CD4-positive, alpha-beta T cell treated with Interleukin-4 for 1 hour (primary cell): ENCODE data around the gene SASS6.

Experiments used
- DNase-seq, 2 donors: peaks; one replicate each; pipeline ENCODE4 v3.0.0-alpha.2; 2020 to 2022

Gene SASS6, protein sequence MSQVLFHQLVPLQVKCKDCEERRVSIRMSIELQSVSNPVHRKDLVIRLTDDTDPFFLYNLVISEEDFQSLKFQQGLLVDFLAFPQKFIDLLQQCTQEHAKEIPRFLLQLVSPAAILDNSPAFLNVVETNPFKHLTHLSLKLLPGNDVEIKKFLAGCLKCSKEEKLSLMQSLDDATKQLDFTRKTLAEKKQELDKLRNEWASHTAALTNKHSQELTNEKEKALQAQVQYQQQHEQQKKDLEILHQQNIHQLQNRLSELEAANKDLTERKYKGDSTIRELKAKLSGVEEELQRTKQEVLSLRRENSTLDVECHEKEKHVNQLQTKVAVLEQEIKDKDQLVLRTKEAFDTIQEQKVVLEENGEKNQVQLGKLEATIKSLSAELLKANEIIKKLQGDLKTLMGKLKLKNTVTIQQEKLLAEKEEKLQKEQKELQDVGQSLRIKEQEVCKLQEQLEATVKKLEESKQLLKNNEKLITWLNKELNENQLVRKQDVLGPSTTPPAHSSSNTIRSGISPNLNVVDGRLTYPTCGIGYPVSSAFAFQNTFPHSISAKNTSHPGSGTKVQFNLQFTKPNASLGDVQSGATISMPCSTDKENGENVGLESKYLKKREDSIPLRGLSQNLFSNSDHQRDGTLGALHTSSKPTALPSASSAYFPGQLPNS

DNA sequence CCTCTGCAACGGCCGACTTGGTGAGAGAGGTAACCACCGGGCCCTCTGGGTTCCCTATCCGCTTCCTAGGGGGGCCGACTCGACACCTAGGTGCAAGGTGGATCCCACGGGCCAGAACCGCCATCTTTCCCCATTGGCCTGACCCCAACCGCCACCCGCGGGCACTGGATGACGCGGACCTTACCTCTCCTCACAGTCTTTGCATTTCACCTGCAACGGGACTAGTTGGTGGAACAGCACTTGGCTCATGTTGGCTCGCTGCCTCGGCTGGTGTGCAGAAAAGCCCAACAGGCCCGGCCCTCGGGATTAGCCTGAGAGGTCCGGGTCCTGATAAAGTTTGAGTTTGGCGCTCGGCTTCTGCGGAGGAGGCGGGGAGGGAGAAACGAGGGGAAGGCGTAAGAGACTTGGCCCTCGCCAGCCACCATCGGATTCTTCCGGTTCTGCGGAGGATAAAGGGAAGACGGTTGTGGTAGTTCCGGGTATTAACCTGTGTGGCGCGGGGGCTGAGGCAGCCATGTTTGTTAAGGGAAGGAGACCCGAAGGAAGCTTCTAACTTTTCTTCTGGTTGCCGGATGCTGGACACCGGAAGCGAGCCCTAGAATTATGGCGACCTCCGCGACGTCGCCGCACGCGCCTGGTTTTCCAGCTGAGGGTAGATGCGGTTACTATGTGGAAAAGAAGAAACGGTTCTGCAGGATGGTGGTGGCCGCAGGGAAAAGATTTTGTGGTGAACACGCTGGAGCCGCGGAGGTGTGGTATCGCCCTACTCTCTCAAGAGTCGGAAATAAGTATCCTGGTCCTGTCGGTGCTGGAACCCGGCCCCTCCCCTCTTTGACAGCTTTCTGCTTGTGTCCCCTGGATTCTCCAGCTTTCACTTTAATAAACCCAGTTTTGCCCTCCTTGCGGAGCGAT lies at the start of gene SASS6, which contains the start of gene TRMT13:
TSS of gene SASS6 (minus strand) at position 365 of the 912 bp plus-strand sequence. CDS start at position 249, 116 bp downstream.
TSS of gene TRMT13 (plus strand) at position 598 of the 912 bp plus-strand sequence. CDS start at position 604, 6 bp downstream.
- peak; percentile 96 to 97 for DNase-seq

- DNase-seq, result no peak
Measured at GRCh38 chr1:100178091-100178490, 45.4 kb upstream of the SASS6 start, which contains the start of gene LRRC39. Gene LRRC39 (minus strand): TSS chr1:100178256. CDS start chr1:100168516, 9,740 bp downstream.

DNA sequence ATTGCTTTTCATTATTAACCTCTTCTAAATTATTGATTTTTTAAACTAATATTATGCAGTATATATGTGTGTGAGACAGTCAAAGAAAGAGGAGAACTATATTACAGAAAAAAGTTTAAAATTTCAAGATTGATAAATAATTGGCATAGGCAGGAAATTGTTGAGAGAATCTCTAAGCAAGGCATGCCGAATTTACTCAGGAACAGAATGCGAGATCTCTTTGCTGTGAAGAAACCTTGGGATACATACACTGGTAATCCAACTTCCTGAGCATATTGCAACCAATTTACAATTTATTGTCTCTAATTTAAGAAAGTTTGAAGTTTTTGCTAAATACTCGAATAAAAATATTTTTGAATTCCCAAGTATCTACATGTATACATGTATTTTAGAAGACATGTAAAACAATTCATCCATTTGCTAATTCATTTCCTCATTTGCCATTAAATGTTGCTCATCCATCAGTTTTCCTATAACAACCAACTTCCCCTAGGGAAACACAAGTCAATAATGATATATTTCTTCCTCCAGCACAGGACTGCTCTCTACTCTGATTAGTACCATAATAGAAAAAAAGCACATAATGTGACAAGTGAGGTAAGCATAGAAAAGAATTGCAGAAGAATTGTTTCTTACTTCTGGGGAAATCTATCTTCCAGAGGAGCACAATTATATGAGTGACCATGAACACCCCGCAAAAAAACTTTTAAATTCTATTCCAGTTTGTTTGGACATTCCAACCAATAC lies 44.7 kb upstream of the SASS6 start:
- no peak for DNase-seq

DNA sequence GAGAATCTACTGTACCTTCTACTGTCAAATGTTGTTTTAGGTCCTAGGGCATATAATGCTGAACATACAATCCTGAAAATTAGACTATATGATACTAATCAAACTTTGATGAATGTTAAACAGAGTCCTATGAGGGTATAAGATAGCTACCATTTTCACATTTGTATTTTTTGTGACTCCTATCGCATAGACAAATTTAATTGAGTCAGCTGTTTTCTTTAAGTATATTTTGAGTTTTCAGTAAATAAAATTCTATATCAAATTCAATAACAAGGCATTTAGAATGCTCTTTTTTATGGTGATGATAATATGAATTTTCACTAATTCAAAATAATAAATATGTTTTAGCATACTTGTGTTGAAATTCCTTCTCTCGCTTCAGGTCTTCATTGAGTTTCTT lies 35.3 kb upstream of the SASS6 start:
- no peak for DNase-seq

DNA sequence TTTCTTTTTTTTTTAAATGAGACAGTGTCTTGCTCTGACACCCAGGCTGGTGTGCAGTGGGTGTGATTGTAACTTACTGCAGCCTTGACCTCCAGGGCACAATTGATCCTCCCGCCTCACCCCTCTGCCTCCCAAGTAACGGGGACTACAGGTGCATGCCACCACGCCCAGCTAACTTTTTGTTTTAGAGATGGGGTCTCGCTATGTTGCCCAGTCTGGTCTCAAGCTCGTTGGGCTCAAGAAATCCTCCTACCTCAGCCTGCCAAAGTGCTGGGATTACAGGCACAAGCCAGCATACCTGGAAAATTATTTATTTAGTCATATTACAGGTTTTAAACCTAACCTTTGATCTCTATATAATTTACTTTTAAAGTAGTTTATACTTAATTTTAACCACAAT lies 32.0 kb upstream of the SASS6 start:
- DNase-seq, result no peak

GRCh38 chr1:100164216-100164615 lies 31.5 kb upstream of the SASS6 start:
- no peak for DNase-seq

DNA sequence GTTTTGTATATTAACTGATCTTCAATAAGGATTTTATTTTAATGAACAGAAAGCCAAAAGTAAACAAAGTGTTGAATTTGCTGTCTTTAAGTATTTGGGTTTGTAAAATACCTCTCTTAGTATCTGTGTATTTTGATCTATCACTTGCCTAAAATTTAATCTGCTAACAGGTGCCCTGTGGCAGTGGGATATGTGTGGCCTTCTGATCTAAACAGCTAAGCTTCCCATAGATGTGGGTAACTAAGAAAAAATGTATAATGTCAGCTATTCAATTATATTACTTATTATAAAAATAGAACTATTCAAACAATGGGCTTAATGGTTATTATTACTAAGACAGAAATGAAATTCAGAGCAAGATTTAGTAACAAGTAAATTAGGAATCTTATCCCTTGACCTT lies 30.2 kb upstream of the SASS6 start:
- DNase-seq, result no peak

DNA sequence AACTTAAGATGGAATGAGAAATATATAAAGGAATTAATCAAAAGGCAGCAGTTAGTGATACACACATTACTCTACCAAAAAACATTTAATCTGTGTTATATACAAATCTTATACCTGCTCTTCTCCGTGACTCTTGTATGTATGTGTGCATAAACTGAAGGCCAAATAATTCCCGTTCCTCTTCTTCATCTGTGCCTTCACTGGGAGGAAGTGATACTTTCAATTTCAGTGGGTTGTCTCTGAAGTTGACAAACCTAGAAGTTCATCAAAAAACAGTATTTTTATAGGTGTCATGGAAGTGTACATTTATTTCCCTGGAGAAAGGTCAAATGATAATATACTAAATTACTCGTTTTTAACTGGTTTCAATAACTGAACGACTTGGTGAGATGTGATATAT lies 19.5 kb upstream of the SASS6 start:
- DNase-seq, result no peak

DNA sequence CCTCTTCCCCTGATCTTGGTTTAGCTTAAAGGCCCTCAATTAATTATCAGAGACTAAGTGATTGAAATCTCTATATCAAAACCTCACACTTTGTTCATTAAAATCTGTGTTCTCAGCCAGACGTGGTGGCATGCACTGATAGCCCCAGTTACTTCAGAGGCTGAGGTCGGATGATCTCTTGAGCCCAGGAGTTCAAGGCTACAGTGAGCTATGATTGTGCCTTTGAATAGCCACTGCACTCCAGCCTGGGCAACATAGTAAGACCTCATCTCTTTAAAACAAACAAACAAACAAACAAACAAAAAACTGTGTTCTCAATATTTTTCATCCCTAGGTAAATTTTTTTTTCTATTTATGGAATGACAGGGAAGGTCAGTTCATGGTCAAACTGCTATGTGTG lies 18.9 kb upstream of the SASS6 start:
- no peak for DNase-seq

- DNase-seq, result no peak
Measured at GRCh38 chr1:100147875-100148274, 15.1 kb upstream of the SASS6 start.

DNA sequence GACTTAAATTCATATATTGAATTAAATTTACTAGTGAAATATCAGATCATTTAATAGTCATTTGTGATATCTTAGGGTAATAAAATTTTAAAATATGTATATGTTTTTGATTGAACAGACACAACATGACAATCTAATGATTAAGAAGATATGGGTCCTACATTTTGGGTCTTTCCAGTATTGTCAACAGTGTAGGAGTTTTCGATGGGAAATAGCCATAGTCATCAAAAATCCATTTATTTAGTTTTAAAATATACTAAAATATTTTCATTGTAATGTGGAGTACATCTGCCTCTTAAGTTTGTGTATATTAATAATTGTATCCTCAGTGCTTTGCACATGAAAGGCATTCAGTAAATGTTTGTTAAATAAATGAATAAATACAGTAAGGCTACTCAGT lies 14.2 kb upstream of the SASS6 start:
- no peak for DNase-seq

GRCh38 chr1:100145116-100145515 lies 12.4 kb upstream of the SASS6 start:
- no peak for DNase-seq

GRCh38 chr1:100142343-100142742 lies 9.6 kb upstream of the SASS6 start:
- DNase-seq, result no peak

DNA sequence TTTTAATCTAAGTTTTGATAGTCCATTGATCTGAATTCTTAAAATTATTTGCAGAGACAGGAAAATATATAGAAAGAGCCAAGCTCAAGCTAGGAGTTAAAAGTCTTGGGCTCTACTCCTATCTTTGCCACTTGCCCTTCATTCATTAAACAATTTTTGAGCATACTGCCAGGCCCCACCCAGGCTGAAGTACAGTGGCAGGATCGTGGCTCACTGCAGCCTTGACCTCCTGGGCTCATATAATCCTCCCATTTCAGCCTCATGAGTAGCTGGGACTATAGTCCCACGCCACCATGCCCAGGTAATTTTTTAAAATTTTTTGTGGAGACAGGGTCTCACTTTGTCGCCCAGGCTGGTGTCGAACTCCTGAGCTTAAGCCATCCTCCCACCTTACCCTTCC lies 8.5 kb upstream of the SASS6 start:
- no peak for DNase-seq

DNA sequence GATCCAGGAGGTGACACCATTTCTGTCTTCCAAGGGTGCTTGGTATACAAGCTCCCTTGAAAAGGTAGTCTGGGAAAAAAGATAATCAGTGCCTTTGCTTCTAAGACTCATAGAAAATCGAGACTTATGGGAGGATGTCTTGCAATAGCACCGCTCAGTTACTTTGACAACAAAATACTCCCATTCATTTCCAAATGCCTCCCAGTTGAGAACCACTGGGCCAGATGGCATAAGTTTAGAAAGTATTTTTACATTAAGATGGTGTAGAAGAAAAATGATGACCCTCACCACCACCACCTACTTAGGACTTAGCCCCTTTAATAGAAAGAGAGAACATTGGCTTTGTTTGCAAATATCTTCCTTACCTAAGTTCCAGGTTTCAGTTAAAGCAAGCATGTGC lies 4.9 kb upstream of the SASS6 start:
- DNase-seq, result no peak

DNA sequence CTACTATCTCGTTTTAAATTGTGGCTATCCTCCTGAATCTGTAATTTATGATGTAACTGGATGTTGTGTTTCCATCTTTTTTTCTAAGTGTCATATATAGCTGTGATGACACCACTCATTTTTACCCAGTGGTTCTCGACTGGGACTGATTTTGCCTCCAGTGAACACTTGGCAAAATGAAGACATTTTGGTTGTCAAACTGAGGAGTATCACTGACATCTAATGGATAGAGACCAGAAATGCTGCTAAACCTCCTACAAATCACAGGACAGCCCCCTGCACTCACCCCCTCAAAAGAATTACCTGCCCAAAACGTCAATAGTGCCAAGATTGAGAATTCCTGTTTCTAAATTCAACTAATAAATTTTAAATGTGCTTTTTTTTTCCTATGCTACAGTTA lies 2.1 kb upstream of the SASS6 start:
- no peak for DNase-seq

DNA sequence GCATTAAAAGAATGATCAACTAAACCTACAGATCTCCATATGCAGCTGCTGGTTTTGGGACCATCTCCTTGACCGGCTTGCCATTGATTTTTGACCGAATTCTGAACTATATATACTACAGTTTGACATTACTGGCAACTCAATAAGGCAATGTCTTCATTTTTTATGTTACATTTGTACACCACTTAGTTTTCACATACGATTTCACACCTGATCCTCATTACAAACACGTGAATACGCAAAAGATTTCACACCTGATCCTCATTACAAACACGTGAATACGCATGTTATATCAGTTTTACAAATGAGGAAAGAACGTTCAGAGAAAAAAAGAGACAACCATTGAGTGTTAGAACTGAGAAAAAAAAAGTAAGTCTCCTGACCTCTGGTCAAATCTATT lies 1.1 kb downstream of the SASS6 start:
- DNase-seq, result no peak

DNA sequence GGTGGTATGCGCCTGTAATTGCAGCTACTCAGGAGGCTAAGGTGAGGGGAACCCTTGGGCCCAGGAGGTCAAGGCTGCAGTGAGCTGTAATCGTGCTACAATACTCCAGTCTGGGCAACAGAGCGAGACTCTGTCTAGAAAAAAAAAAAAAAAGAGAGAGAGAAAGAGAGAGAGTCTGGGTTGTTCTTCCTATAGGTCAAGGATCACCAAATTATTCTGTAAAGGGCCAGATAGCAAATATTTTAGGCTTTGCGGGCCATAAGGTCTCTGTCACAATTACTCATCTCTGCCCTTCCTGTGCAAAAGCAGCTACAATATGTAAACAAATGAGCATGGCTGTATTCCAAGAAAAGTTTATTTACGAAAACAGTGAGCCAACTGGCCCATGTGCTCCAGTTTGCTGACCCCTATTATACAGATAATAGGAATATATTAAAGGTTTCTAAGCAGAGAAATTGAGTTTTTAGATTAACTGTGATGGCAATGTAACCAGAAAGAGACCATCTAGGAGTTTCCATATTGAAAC lies 2.1 kb downstream of the SASS6 start:
- DNase-seq, result no peak

DNA sequence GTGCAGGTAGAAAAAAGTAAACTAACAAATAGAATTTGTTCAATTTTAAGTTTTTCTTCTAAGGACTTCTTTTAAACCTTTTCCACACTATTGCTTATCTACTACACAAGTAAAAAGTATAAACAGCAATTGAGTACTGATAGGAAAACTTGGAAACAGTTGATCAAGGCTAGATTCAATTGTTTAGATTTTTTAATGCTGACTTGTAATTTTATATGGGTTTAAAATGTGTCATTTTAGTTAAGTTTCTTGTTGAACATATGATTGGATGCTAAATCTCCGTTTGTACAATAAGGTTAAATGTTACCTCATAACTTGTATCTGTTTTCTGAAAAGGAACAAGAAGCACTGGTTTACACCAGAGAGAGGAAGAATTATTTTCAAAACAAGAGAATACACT lies 5.5 kb downstream of the SASS6 start:
- no peak for DNase-seq

DNA sequence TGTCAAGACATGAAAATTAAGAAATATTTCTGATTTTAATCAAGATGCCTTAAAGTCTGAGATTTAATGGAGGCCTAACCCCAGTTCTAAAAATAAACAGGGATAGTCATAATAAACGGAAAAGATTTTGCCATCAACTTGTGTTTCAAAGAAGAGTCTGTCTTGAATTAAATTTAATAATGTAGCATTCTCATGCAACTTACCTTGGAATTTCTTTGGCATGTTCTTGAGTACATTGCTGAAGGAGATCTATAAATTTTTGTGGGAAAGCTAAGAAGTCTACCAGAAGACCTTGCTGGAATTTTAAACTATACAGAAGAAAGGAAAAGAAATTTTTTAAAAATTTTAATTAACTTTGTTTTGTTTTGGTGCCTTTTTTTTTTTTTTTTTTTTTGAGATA lies 10.6 kb downstream of the SASS6 start:
- no peak for DNase-seq

- DNase-seq, result no peak
Measured at GRCh38 chr1:100115524-100115923, 17.2 kb downstream of the SASS6 start.

- no peak for DNase-seq
Measured at GRCh38 chr1:100109554-100110066, 23.1 kb downstream of the SASS6 start.
